Stimulated activated naive CD8-positive, alpha-beta T cell treated with anti-CD3 and anti-CD28 coated beads, Interleukin-15, Interleukin-2, amounts not matched to agents 100 U/mL and 50 U/mL, for 24 hours (primary cell): ENCODE measurements around the gene ATP6AP2.
A peak's percentile ranks its signal among the peaks of the same experiment; 100 is the strongest.
"Not testable (repeated sequence)": the region's sequence is repeated elsewhere in the genome, so short reads cannot be mapped to it uniquely, and the experiment has no call there.

Experiments used
- ATAC-seq: fragments of 150-1000 bp; cut with Tn5 transposase; one replicate; pipeline ENCODE4 v1.10.0; 2021
- DNase-seq: peaks from one replicate; pipeline ENCODE4 v3.0.0; 2021

Gene ATP6AP2

GRCh38 chrX:40580537-40581335 is at the start of gene ATP6AP2:
ATP6AP2 (plus strand) TSS chrX:40580970; CDS start chrX:40581066, 96 bp downstream.
- DNase-seq (peak; percentile 86), ATAC-seq (peak; percentile 98)

- DNase-seq: no peak
- ATAC-seq: no peak
Observed at GRCh38 chrX:40531056-40531826, 49.5 kb upstream of the ATP6AP2 start.

DNA sequence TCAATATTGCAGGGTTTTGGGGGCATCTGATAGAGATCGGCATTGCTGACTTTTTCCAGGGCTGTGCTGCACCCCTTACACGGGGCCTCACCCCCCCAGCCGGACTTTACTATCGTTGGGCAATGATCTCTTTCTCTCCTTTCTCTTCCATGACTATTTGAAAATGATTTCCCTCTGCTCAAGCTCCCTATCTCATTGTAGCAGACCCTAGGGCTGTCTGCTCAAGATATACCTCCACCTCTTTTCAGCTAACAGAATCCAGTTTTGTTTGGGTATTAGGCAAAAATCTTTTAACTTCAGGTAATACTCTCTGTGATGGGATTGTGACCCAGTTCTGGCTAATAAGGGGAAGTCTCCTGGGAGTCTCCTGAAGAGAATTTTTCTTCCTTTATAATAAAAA is 43.5 kb upstream of the ATP6AP2 start:
- ATAC-seq: no peak
- no peak for DNase-seq

DNA sequence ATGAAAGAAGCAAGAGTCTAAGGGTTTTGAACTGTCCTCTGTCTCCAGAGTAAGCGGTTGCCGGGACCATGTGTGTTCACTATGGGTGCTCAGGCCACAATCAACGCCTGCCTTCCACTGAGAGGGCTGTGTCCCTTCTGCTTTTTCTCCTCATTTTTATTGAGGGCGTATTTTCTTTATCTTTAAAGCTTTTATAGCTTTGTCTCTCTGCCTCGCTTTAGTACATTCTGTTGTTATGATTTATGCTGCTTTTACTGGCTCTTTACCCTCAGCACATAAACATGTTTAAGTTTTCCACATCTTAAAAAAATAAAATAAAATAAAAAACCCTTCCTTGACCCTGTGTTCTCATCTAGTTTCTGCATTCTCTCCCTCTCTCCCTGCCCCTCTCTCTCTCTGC is 42.4 kb upstream of the ATP6AP2 start:
- no peak for ATAC-seq
- DNase-seq: no peak

GRCh38 chrX:40539214-40540142 is 41.3 kb upstream of the ATP6AP2 start:
- DNase-seq: peak; percentile 75
- peak; percentile 90 for ATAC-seq

GRCh38 chrX:40542208-40542607 is 38.6 kb upstream of the ATP6AP2 start:
- DNase-seq (no peak), ATAC-seq (no peak)

- DNase-seq (no peak), ATAC-seq (no peak)
Observed at GRCh38 chrX:40542972-40543371, 37.8 kb upstream of the ATP6AP2 start.

DNA sequence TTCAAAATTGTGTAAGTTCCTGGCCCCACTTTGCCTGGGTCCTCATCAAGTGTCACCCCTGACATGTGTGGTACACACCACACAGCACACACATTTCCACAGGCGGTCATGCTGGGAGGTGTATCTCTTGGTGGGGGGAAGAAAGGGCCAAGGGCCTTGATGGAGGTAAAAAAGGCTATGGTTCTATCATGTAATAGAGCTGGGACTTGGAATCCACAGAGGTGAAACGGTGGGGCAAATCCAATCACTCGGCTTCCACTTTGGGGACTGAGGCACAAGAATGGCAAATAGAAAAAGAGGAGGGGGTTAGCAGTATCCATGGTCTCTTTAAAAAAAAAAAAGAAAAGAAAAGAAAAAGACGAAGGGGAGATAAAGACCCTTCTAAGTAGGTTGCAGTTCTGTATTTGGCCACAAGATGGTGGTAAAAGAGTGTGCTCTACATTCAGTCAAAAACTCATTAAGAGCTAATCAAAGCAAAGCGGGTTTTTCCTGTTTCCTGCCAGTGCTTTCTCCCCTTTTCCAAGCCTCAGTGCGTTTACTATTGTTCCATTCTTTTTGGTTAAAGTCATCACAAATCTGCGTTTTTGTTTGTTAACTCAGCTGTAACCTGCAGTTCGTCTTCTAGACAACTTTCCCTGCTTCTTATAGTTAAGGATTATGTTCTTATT is 37.0 kb upstream of the ATP6AP2 start:
- DNase-seq (no peak), ATAC-seq (no peak)

GRCh38 chrX:40544343-40545266 is 36.2 kb upstream of the ATP6AP2 start:
- no peak for ATAC-seq
- DNase-seq: no peak

- DNase-seq (no peak), ATAC-seq (no peak)
Observed at GRCh38 chrX:40546870-40547269, 33.9 kb upstream of the ATP6AP2 start.

- DNase-seq (no peak), ATAC-seq (no peak)
Observed at GRCh38 chrX:40550066-40550465, 30.7 kb upstream of the ATP6AP2 start.

DNA sequence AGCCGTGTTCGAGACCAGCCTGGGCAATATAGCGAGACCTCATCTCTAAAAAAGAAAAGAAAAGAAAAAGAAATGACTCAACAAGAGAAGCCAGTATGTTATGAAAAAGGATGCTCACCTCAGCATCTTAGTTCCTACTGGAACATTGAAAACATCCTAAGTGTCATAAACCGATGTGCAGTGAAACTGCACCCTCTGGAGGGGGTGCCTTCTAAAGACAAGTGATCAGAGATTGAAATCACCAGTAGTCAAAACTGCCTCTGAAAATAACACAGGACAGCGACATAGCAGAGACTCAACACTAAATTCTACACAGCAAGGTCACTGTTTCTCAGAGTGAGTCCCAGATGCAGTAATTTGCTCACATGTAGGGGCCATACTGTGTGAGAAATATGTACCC is 28.0 kb upstream of the ATP6AP2 start:
- ATAC-seq (no peak), DNase-seq (no peak)

- DNase-seq: no peak
- no peak for ATAC-seq
Observed at GRCh38 chrX:40558590-40558989, 22.2 kb upstream of the ATP6AP2 start.

DNA sequence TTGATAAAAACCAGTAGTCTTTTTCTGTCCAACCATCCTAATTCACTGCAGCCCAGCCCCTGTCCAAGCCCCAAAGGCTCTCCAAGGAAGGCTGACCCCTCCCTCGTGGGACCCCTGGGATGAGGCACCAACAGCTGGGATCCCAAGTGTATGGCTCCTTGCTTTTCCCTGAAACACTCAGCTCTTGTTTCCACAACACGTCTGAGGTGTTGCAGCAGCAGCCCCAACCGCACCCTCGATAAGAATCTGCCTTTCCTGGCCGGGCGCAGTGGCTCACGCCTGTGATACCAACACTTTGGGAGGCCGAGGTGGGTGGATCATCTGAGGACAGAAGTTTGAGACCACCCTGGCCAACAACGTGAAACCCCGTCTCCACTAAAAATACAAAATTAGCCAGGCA is 17.0 kb upstream of the ATP6AP2 start:
- no peak for ATAC-seq
- DNase-seq: no peak

- ATAC-seq: no peak
Observed at GRCh38 chrX:40564447-40564846, 16.3 kb upstream of the ATP6AP2 start.

GRCh38 chrX:40570346-40571093 is 10.2 kb upstream of the ATP6AP2 start:
- DNase-seq: peak; percentile 15
- peak; percentile 71 for ATAC-seq

More at GRCh38 chrX:40564447-40564846, 16.3 kb upstream of the ATP6AP2 start:
- no peak for DNase-seq

DNA sequence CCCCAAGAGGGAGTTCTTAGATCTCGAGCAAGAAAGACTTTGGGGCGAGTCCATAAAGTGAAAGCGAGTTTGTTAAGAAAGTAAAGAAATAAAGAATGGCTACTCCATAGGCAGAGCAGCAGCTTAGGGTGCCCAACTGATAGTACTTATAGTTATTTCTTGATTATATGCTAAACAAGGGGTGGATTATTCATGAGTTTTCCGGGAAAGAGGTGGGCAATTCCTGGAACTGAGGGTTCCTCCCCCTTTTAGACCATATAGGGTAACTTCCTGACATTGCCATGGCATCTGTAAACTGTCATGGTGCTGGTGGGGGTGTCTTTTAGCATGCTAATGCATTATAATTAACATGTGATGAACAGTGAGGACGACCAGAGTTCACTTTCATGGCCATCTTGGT is 9.6 kb upstream of the ATP6AP2 start:
- ATAC-seq (peak; percentile 43), DNase-seq (peak; percentile 55)

- ATAC-seq (peak; percentile 6), DNase-seq (no peak)
Observed at GRCh38 chrX:40571600-40571999, 9.2 kb upstream of the ATP6AP2 start.

GRCh38 chrX:40573763-40574162 is 7.0 kb upstream of the ATP6AP2 start:
- DNase-seq (no peak), ATAC-seq (no peak)

DNA sequence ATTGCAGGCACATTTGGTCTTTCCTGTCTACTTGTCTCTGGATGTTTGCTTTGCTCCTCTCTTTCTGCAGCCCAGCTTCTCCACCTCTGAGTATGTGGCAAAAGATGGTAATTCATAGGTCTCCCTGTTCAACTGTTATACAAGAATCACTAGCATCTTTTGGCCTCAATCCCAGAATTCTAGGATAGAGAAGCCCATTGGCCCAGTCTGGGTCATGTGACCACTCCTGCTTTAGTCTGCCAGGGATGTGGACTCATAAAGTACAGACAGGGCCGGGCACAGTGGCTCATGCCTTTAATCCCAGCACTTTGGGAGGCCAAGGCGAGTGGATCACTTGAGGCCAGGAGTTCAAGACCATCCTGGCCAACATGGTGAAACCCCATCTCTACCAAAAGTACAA is 5.4 kb upstream of the ATP6AP2 start:
- DNase-seq: not testable (repeated sequence)

More for the DNA sequence above, 5.4 kb upstream of the ATP6AP2 start:
- ATAC-seq: not testable (repeated sequence)
